Endometrial microvascular endothelial cells (primary cell): ENCODE measurements around the gene OR52E4. TPM values are rescaled to one million over a fixed set of nuclear protein-coding genes. Genes with fewer than 3 reads are reported as not detected.

Experiments used
- in situ Hi-C: cut with HindIII; loops from 2 replicates; pipeline ENCODE4 v1.10.0; 2017; ENCODE audit warnings: low sequenced_read_pairs, low pct_unique_long_range_greater_than_20kb; ENCODE audit errors: inconsistent ontology term
- total RNA-seq: library from RNA; depleted of rRNA; stranded (reverse); fragments of >200 nt; gene quantifications from one replicate; pipeline ENCODE4 v1.2.3, GENCODE V29; 2015; ENCODE audit errors: inconsistent ontology term

The OR52E4 gene
- total RNA-seq, 1 donor from 2014 or later, result not detected

GRCh38 chr11:5923794-5924193, 43.4 kb downstream of the OR52E4 start:
- in situ Hi-C loops, result no loop called here

GRCh38 chr11:5928271-5928670, 47.8 kb downstream of the OR52E4 start:
- in situ Hi-C loops, result no loop called here

- in situ Hi-C loops, result no loop called here
Observed at GRCh38 chr11:5928811-5929210, 48.4 kb downstream of the OR52E4 start.

- in situ Hi-C loops, result no loop called here
Observed at GRCh38 chr11:5929571-5930368, 49.3 kb downstream of the OR52E4 start.

- in situ Hi-C loops, result no loop called here
Observed at GRCh38 chr11:5930614-5931013, 50.2 kb downstream of the OR52E4 start.

GRCh38 chr11:5931061-5931460, 50.6 kb downstream of the OR52E4 start:
- in situ Hi-C loops, result no loop called here

GRCh38 chr11:5932671-5933070, 52.2 kb downstream of the OR52E4 start:
- in situ Hi-C loops, result no loop called here

- in situ Hi-C loops, result no loop called here
Observed at GRCh38 chr11:5933116-5933515, 52.7 kb downstream of the OR52E4 start.

Other genes with a start within 250 kb of the OR52E4 start
- 55.4 TPM for gene TRIM5, start 195.6 kb upstream of the OR52E4 start, total RNA-seq
- gene TRIM22, start 190.8 kb upstream of the OR52E4 start, total RNA-seq, result 112 TPM
- gene OR56B1, start 144.2 kb upstream of the OR52E4 start, total RNA-seq, result not detected
- not detected for gene OR52N4, start 126.4 kb upstream of the OR52E4 start, total RNA-seq
- gene OR52N5, start 97.3 kb upstream of the OR52E4 start, total RNA-seq, result not detected
- not detected for gene OR52N1, start 89.4 kb upstream of the OR52E4 start, total RNA-seq
- gene OR52N2, start 71.7 kb upstream of the OR52E4 start, total RNA-seq, result not detected
- not detected for gene OR52E6, start 38.7 kb upstream of the OR52E4 start, total RNA-seq
- gene OR52E8, start 22.9 kb upstream of the OR52E4 start, total RNA-seq, result not detected
- not detected for gene OR52E5, start 12.6 kb downstream of the OR52E4 start, total RNA-seq
- gene OR56A3, start 61.6 kb downstream of the OR52E4 start, total RNA-seq, result not detected
- not detected for gene OR56A5, start 87.9 kb downstream of the OR52E4 start, total RNA-seq
- not detected for gene OR52L1, start 106.4 kb downstream of the OR52E4 start, total RNA-seq
- gene OR56A4, start 126.3 kb downstream of the OR52E4 start, total RNA-seq, result not detected
- gene OR56A1, start 150.1 kb downstream of the OR52E4 start, total RNA-seq, result not detected
- gene OR56B4, start 227.1 kb downstream of the OR52E4 start, total RNA-seq, result not detected